HL-60 (cell line): ENCODE data around the gene ATP8B4.

Experiments
- CTCF ChIP-seq: IDR thresholded peaks from one replicate; pipeline ENCODE4 v1.5.1; 2011; ENCODE audit warnings: low read length, control low read depth, inconsistent platforms; ENCODE audit not compliant: insufficient read depth
- POLR2AphosphoS5 ChIP-seq: IDR thresholded peaks from 2 replicates; pipeline ENCODE4 v1.6.1; 2012; ENCODE audit warnings: low read depth
- TF ChIP-seq, protein P1 (sequence below): IDR thresholded peaks from 2 replicates; pipeline ENCODE4 v1.6.1; 2012; ENCODE audit warnings: low read depth; ENCODE audit not compliant: insufficient replicate concordance

DNA sequence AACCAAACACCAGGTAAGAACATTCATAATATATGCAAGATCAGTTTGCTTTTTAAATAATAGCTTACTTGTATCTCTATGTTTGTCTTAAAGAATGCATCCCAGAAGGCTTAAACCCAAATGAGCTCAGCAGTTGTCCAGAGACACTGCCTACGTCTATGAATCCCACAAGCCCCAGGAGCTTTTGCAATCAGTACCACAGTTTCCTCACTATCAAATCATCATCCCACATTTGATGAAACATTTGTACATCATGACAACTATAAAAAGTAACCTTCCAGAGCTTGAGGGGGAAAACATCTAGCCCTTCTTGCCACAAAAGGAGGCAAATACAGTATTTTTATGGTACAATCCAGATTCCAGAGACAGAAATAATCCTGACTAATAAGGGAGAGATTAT lies 63.7 kb downstream of the ATP8B4 start:
- no peak for TF ChIP-seq CTCF
- TF ChIP-seq POLR2AphosphoS5 = no peak
- TF ChIP-seq, protein P1, sequence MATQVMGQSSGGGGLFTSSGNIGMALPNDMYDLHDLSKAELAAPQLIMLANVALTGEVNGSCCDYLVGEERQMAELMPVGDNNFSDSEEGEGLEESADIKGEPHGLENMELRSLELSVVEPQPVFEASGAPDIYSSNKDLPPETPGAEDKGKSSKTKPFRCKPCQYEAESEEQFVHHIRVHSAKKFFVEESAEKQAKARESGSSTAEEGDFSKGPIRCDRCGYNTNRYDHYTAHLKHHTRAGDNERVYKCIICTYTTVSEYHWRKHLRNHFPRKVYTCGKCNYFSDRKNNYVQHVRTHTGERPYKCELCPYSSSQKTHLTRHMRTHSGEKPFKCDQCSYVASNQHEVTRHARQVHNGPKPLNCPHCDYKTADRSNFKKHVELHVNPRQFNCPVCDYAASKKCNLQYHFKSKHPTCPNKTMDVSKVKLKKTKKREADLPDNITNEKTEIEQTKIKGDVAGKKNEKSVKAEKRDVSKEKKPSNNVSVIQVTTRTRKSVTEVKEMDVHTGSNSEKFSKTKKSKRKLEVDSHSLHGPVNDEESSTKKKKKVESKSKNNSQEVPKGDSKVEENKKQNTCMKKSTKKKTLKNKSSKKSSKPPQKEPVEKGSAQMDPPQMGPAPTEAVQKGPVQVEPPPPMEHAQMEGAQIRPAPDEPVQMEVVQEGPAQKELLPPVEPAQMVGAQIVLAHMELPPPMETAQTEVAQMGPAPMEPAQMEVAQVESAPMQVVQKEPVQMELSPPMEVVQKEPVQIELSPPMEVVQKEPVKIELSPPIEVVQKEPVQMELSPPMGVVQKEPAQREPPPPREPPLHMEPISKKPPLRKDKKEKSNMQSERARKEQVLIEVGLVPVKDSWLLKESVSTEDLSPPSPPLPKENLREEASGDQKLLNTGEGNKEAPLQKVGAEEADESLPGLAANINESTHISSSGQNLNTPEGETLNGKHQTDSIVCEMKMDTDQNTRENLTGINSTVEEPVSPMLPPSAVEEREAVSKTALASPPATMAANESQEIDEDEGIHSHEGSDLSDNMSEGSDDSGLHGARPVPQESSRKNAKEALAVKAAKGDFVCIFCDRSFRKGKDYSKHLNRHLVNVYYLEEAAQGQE = no peak
